ENCODE measurements around the gene UBA1.

DNA sequence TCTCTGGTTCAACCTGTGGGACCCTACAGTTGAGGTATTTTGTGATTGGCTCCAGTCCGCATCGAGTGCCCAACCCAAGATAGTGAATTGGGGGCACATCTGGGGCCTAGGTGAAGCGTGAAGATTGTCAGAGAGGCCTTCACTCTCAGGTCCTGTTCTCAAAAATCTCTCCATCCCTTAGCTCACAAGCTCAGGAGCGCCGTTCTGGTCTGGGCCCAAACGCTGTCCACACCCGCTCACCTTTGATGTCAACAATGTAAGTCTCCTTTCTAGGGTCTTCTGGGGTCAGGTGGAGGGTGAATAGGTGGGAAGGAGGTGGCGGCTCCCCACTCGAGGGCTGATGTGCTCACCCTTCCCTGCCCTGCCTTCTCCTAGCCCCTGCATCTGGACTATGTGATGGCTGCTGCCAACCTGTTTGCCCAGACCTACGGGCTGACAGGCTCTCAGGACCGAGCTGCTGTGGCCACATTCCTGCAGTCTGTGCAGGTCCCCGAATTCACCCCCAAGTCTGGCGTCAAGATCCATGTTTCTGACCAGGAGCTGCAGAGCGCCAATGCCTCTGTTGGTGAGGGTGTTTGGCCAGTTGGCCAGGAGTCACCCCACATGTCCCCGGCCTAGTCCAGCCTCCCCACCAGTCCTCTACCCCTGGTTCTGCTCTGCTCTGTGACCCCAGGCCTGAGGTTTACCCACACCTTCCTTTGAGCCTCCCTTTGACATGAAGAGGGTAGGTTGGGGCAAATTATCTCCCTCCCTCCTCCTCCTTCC, 17.2 kb downstream of the UBA1 start:
- TF ChIP-seq, protein P1, sequence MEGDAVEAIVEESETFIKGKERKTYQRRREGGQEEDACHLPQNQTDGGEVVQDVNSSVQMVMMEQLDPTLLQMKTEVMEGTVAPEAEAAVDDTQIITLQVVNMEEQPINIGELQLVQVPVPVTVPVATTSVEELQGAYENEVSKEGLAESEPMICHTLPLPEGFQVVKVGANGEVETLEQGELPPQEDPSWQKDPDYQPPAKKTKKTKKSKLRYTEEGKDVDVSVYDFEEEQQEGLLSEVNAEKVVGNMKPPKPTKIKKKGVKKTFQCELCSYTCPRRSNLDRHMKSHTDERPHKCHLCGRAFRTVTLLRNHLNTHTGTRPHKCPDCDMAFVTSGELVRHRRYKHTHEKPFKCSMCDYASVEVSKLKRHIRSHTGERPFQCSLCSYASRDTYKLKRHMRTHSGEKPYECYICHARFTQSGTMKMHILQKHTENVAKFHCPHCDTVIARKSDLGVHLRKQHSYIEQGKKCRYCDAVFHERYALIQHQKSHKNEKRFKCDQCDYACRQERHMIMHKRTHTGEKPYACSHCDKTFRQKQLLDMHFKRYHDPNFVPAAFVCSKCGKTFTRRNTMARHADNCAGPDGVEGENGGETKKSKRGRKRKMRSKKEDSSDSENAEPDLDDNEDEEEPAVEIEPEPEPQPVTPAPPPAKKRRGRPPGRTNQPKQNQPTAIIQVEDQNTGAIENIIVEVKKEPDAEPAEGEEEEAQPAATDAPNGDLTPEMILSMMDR (optimal IDR thresholded peaks at IDR 0.05 in 1 of 3, IDR thresholded peaks at IDR 0.05 in 1 of 3, conservative IDR thresholded peaks at IDR 0.05 in 1 of 3; ENCODE audit: extremely low read depth in 1 of 3, insufficient read depth in 2 of 3, low read length in 3 of 3) = no peak
- TF ChIP-seq EZH2 (IDR thresholded peaks at IDR 0.05; ENCODE audit: low read length) = no peak
